K562 (cell line): ENCODE results near the gene JPH4. TPM values are rescaled to one million over a fixed set of nuclear protein-coding genes. Genes with fewer than 3 reads are reported as not detected.

Source experiments
- HINFP ChIP-seq: fragments of 450-650 bp; conservative IDR thresholded peaks from 2 replicates; pipeline ENCODE4 v1.6.1; 2016; ENCODE audit warnings: missing genetic modification characterization, low read depth, mild to moderate bottlenecking, control low read depth, missing compliant biosample characterization
- XRCC4 ChIP-seq: IDR thresholded peaks from one replicate; pipeline ENCODE4 v1.6.1; 2011; ENCODE audit not compliant: insufficient read depth, insufficient read length; ENCODE audit errors: extremely low read depth
- ZFP1 ChIP-seq: fragments of 450-650 bp; formaldehyde crosslinking; IDR thresholded peaks from 2 replicates; pipeline ENCODE4 v1.4.0; 2020; ENCODE audit warnings: mild to moderate bottlenecking, mixed read lengths
- ZNF518B ChIP-seq: fragments of 250-450 bp; sonication (Bioruptor Pico); IDR thresholded peaks from 2 replicates; pipeline ENCODE4 v1.5.0; 2021; ENCODE audit warnings: mild to moderate bottlenecking, moderate library complexity
- ZNF696 ChIP-seq: fragments of 250-450 bp; sonication (Bioruptor Pico); conservative IDR thresholded peaks from 2 replicates; pipeline ENCODE4 v1.4.0; 2020; ENCODE audit warnings: mild to moderate bottlenecking, moderate library complexity
- polyA plus RNA-seq, 8 experiments: library from polyadenylated mRNA; depleted of rRNA in 4 of 8; stranded (reverse) in 5 of 8; unstranded in 3 of 8; fragments of >200 nt; fragmentation: Nextera tagmentation in 2 of 8; fragmentation: Illumina TruSeq in 1 of 8; extraction: Ambion mirVana in 2 of 8; extraction: Trizol in 1 of 8; gene quantifications; 2 replicates each; pipeline versions ENCODE4 v1.2.1 to v1.2.3, GENCODE V29; 2011 to 2014; ENCODE audit warnings: inconsistent platforms in 1 of 8, missing spikeins in 1 of 8
- total RNA-seq, 7 experiments: library from RNA; depleted of rRNA in 6 of 7; stranded (reverse); fragments of >200 nt in 6 of 7; fragmentation: Illumina TruSeq in 2 of 7; extraction: Trizol in 2 of 7; gene quantifications; 2 replicates each; pipeline versions ENCODE4 v1.2.1 to v1.2.3, GENCODE V29; 2011 to 2021; ENCODE audit warnings: low replicate concordance in 1 of 7
- TF ChIP-seq, protein P1 (sequence below): fragments of 450-650 bp; IDR thresholded peaks from 2 replicates; pipeline ENCODE4 v1.6.1; 2016; ENCODE audit warnings: borderline replicate concordance

JPH4 gene
- total and polyA plus RNA-seq, 9 of the 15 experiments (the other 6 are each of a cell fraction or from before 2014, with no cell fraction given): 0.04 to 0.13 (median 0.06) TPM; not detected in 5

- TF ChIP-seq HINFP (tag): no peak
- no peak for TF ChIP-seq ZFP1
- TF ChIP-seq, protein P1, sequence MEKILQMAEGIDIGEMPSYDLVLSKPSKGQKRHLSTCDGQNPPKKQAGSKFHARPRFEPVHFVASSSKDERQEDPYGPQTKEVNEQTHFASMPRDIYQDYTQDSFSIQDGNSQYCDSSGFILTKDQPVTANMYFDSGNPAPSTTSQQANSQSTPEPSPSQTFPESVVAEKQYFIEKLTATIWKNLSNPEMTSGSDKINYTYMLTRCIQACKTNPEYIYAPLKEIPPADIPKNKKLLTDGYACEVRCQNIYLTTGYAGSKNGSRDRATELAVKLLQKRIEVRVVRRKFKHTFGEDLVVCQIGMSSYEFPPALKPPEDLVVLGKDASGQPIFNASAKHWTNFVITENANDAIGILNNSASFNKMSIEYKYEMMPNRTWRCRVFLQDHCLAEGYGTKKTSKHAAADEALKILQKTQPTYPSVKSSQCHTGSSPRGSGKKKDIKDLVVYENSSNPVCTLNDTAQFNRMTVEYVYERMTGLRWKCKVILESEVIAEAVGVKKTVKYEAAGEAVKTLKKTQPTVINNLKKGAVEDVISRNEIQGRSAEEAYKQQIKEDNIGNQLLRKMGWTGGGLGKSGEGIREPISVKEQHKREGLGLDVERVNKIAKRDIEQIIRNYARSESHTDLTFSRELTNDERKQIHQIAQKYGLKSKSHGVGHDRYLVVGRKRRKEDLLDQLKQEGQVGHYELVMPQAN: no peak
- TF ChIP-seq ZNF518B (CRISPR knock-in tag): no peak
- no peak for TF ChIP-seq XRCC4
- no peak for TF ChIP-seq ZNF696
Observed at GRCh38 chr14:23546450-23547035, 32.0 kb downstream of the JPH4 start (continued).
